H9 (cell line): ENCODE data around the gene ABCG4. TPM values are rescaled to one million over a fixed set of nuclear protein-coding genes. Genes with fewer than 3 reads are reported as not detected.

Source experiments
- DNase-seq: peaks from one replicate; pipeline ENCODE4 v3.0.0-alpha.2; 2017
- H2AFZ ChIP-seq: one replicate; pipeline ENCODE4 v1.6.1; 2013; ENCODE audit warnings: mild to moderate bottlenecking, low read length, control low read depth, moderate library complexity
- H2AK5ac ChIP-seq: 2 replicates; pipeline ENCODE4 v1.6.1; 2013; ENCODE audit warnings: low read length, control low read depth, mixed read lengths; ENCODE audit not compliant: insufficient read length
- H2BK120ac ChIP-seq: one replicate; pipeline ENCODE4 v1.6.1; 2013; ENCODE audit warnings: low read depth, mild to moderate bottlenecking, low read length, control low read depth, inconsistent platforms; ENCODE audit not compliant: poor library complexity, severe bottlenecking
- H2BK12ac ChIP-seq: 2 replicates; pipeline ENCODE4 v1.6.1; 2013; ENCODE audit warnings: low read length, control low read depth, mixed read lengths, low read depth; ENCODE audit not compliant: insufficient read length
- H2BK15ac ChIP-seq: 2 replicates; pipeline ENCODE4 v1.6.1; 2013; ENCODE audit warnings: low read depth, low read length, control low read depth
- H2BK20ac ChIP-seq: one replicate; pipeline ENCODE4 v1.6.1; 2013; ENCODE audit warnings: low read depth, mild to moderate bottlenecking, low read length, control low read depth, inconsistent platforms; ENCODE audit not compliant: poor library complexity, severe bottlenecking
- H2BK5ac ChIP-seq: 2 replicates; pipeline ENCODE4 v1.6.1; 2013; ENCODE audit warnings: low read length, control low read depth, mixed read lengths; ENCODE audit not compliant: insufficient read length
- H3K14ac ChIP-seq: 2 replicates; pipeline ENCODE4 v1.6.1; 2013; ENCODE audit warnings: low read length, control low read depth; ENCODE audit not compliant: insufficient read depth
- H3K18ac ChIP-seq: 2 replicates; pipeline ENCODE4 v1.6.1; 2013; ENCODE audit warnings: low read depth, mild to moderate bottlenecking, mixed read lengths, low read length, control low read depth; ENCODE audit not compliant: insufficient read length
- H3K23ac ChIP-seq: 2 replicates; pipeline ENCODE4 v1.6.1; 2013; ENCODE audit warnings: low read length, control low read depth, mixed read lengths, low read depth; ENCODE audit not compliant: insufficient read length
- H3K23me2 ChIP-seq: 2 replicates; pipeline ENCODE4 v1.6.1; 2013; ENCODE audit warnings: low read depth, mild to moderate bottlenecking, mixed read lengths, low read length, control low read depth; ENCODE audit not compliant: insufficient read length, poor library complexity, severe bottlenecking
- H3K27ac ChIP-seq: 2 replicates; pipeline ENCODE4 v1.5.1; 2013; ENCODE audit warnings: low read length, control low read depth, mixed read lengths, low read depth; ENCODE audit not compliant: insufficient read length
- H3K27me3 ChIP-seq: 2 replicates; pipeline ENCODE4 v1.6.1; 2013; ENCODE audit warnings: low read length, control low read depth, inconsistent platforms; ENCODE audit not compliant: insufficient read depth
- H3K4ac ChIP-seq: 2 replicates; pipeline ENCODE4 v1.6.1; 2013; ENCODE audit warnings: low read depth, mild to moderate bottlenecking, control low read depth, inconsistent platforms, low read length, moderate library complexity
- H3K4me1 ChIP-seq: 2 replicates; pipeline ENCODE4 v1.6.1; 2013; ENCODE audit warnings: low read length, control low read depth, inconsistent platforms; ENCODE audit not compliant: insufficient read depth
- H3K4me2 ChIP-seq: 2 replicates; pipeline ENCODE4 v1.6.1; 2013; ENCODE audit warnings: low read length, control low read depth, mixed read lengths; ENCODE audit not compliant: insufficient read length, insufficient read depth
- H3K56ac ChIP-seq: 2 replicates; pipeline ENCODE4 v1.6.1; 2013; ENCODE audit warnings: low read depth, mild to moderate bottlenecking, mixed read lengths, low read length, control low read depth; ENCODE audit not compliant: insufficient read length
- H3K79me1 ChIP-seq: 2 replicates; pipeline ENCODE4 v1.6.1; 2013; ENCODE audit warnings: low read depth, mild to moderate bottlenecking, moderate library complexity, low read length, control low read depth, inconsistent platforms; ENCODE audit not compliant: insufficient read depth, poor library complexity, severe bottlenecking
- H3K79me2 ChIP-seq: 2 replicates; pipeline ENCODE4 v1.6.1; 2013; ENCODE audit warnings: low read length, control low read depth, inconsistent platforms; ENCODE audit not compliant: insufficient read depth
- H3K9ac ChIP-seq: 2 replicates; pipeline ENCODE4 v1.6.1; 2013; ENCODE audit warnings: low read length, control low read depth, mixed read lengths; ENCODE audit not compliant: insufficient read length; ENCODE audit errors: extremely low read depth
- H3K9me3 ChIP-seq: one replicate; pipeline ENCODE4 v1.6.1; 2013; ENCODE audit warnings: low read depth, low read length, inconsistent platforms; ENCODE audit not compliant: control insufficient read depth
- H3T11ph ChIP-seq: one replicate; pipeline ENCODE4 v1.6.1; 2013; ENCODE audit warnings: mild to moderate bottlenecking, low read length, control low read depth, inconsistent platforms
- H4K20me1 ChIP-seq: one replicate; pipeline ENCODE4 v1.6.1; 2013; ENCODE audit not compliant: control insufficient read depth, insufficient read length, insufficient read depth
- H4K5ac ChIP-seq: 2 replicates; pipeline ENCODE4 v1.6.1; 2013; ENCODE audit warnings: low read depth, mild to moderate bottlenecking, mixed read lengths, low read length, control low read depth; ENCODE audit not compliant: insufficient read length
- H4K8ac ChIP-seq: replicated peaks from 2 replicates; pipeline ENCODE4 v1.6.1; 2013; ENCODE audit warnings: low read length, control low read depth, mixed read lengths, low read depth; ENCODE audit not compliant: insufficient read length
- H4K91ac ChIP-seq: 2 replicates; pipeline ENCODE4 v1.6.1; 2013; ENCODE audit warnings: low read depth, mild to moderate bottlenecking, moderate library complexity, mixed read lengths, low read length, control low read depth; ENCODE audit not compliant: insufficient read length
- H3K27ac Mint-ChIP-seq, 3 experiments: 2 replicates in 2 of 3; 3 replicates in 1 of 3; pipeline ENCODE4 v1.8.0; 2020 to 2021; ENCODE audit warnings: mixed read lengths in 3 of 3, mild to moderate bottlenecking in 1 of 3, moderate library complexity in 1 of 3
- H3K27me3 Mint-ChIP-seq: 2 replicates; pipeline ENCODE4 v1.8.0; 2021; ENCODE audit warnings: low read depth, mild to moderate bottlenecking, moderate library complexity, mixed read lengths
- H3K36me3 Mint-ChIP-seq, 3 experiments: 2 replicates in 2 of 3; 3 replicates in 1 of 3; pipeline ENCODE4 v1.8.0; 2020 to 2021; ENCODE audit warnings: low read depth in 3 of 3, mixed read lengths in 3 of 3; ENCODE audit not compliant: insufficient read depth in 1 of 3
- H3K4me1 Mint-ChIP-seq, 2 experiments: 2 replicates each; pipeline ENCODE4 v1.8.0; 2020; ENCODE audit warnings: mixed read lengths in 2 of 2
- H3K4me3 Mint-ChIP-seq, 2 experiments: 2 replicates in 1 of 2; 3 replicates in 1 of 2; pipeline ENCODE4 v1.8.0; 2020 to 2021; ENCODE audit warnings: mild to moderate bottlenecking in 2 of 2, mixed read lengths in 2 of 2, moderate library complexity in 1 of 2
- H3K9me3 Mint-ChIP-seq, 2 experiments: 2 replicates in 1 of 2; 3 replicates in 1 of 2; pipeline ENCODE4 v1.8.0; 2020; ENCODE audit warnings: mild to moderate bottlenecking in 2 of 2, mixed read lengths in 2 of 2, moderate library complexity in 1 of 2
- WGBS: extraction: QIAGEN DNeasy Blood & Tissue Kit; methylation state at CpG from one replicate; pipeline ENCODE4 v1.1.7; 2013; ENCODE audit warnings: missing lambda C conversion rate, low lambda C conversion rate, mixed read lengths; ENCODE audit not compliant: insufficient read length; ENCODE audit errors: extremely low coverage; 5-methylcytosine and 5-hydroxymethylcytosine counted together
- total RNA-seq: library from RNA; stranded (reverse); gene quantifications from 2 replicates; pipeline ENCODE4 v1.2.1, GENCODE V29; 2021
- TF ChIP-seq, protein P1 (sequence below): fragments of 200-600 bp; sonication (generic); conservative IDR thresholded peaks from 3 replicates; pipeline ENCODE4 v1.8.0; 2021; ENCODE audit warnings: antibody characterized with exemption, mild to moderate bottlenecking

Gene ABCG4
- total RNA-seq, 1 experiment from 2014 or later = 1.2 TPM

- Histone ChIP-seq H3K9ac (no peak overlapping the region), H2BK12ac (no peak overlapping the region), H2AK5ac (no peak overlapping the region), H3K9me3 (no peaks in the 10 kb centered on the region), H2AFZ (no peak overlapping the region), H4K5ac (no peak overlapping the region), H3K4me2 (no peak overlapping the region), H3K27ac (no peak overlapping the region), H4K8ac (no peak overlapping the region), H3K4ac (no peak overlapping the region), H2BK15ac (no peak overlapping the region), H4K91ac (no peak overlapping the region), H4K20me1 (no peaks in the 10 kb centered on the region), H3K79me1 (no peaks in the 10 kb centered on the region), H3K79me2 (no peaks in the 10 kb centered on the region), H3K27me3 (no peaks in the 10 kb centered on the region), H3K18ac (no peak overlapping the region), H3K56ac (no peak overlapping the region), H3T11ph (no peak overlapping the region), H2BK120ac (no peak overlapping the region), H3K14ac (no peak overlapping the region), H3K23ac (no peak overlapping the region), H2BK20ac (no peak overlapping the region), H2BK5ac (no peak overlapping the region), H3K23me2 (peaks cover 2% of the 10 kb centered on the region), H3K4me1 (no peaks in the 10 kb centered on the region)
- Mint-ChIP-seq H3K27me3 (no peaks in the 10 kb centered on the region), H3K36me3 (peaks cover 0 to 25% (median 12%) of the 10 kb centered on the region in 3 experiments; a peak in 5 of 7 replicates), H3K4me3 (no peak overlapping the region), H3K9me3 (no peaks in the 10 kb centered on the region), H3K27ac (no peak overlapping the region; a peak in 1 of 7 replicates), H3K4me1 (peaks cover 17 to 19% of the 10 kb centered on the region in 2 experiments)
- TF ChIP-seq, protein P1, sequence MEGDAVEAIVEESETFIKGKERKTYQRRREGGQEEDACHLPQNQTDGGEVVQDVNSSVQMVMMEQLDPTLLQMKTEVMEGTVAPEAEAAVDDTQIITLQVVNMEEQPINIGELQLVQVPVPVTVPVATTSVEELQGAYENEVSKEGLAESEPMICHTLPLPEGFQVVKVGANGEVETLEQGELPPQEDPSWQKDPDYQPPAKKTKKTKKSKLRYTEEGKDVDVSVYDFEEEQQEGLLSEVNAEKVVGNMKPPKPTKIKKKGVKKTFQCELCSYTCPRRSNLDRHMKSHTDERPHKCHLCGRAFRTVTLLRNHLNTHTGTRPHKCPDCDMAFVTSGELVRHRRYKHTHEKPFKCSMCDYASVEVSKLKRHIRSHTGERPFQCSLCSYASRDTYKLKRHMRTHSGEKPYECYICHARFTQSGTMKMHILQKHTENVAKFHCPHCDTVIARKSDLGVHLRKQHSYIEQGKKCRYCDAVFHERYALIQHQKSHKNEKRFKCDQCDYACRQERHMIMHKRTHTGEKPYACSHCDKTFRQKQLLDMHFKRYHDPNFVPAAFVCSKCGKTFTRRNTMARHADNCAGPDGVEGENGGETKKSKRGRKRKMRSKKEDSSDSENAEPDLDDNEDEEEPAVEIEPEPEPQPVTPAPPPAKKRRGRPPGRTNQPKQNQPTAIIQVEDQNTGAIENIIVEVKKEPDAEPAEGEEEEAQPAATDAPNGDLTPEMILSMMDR = no peak
- WGBS = no CpG with 5 or more reads among the region's 21 CpGs
- no peak for DNase-seq
Observed at GRCh38 chr11:119173453-119173852, 24.6 kb downstream of the ABCG4 start.
